ENCODE measurements around the gene RGP1.

DNA sequence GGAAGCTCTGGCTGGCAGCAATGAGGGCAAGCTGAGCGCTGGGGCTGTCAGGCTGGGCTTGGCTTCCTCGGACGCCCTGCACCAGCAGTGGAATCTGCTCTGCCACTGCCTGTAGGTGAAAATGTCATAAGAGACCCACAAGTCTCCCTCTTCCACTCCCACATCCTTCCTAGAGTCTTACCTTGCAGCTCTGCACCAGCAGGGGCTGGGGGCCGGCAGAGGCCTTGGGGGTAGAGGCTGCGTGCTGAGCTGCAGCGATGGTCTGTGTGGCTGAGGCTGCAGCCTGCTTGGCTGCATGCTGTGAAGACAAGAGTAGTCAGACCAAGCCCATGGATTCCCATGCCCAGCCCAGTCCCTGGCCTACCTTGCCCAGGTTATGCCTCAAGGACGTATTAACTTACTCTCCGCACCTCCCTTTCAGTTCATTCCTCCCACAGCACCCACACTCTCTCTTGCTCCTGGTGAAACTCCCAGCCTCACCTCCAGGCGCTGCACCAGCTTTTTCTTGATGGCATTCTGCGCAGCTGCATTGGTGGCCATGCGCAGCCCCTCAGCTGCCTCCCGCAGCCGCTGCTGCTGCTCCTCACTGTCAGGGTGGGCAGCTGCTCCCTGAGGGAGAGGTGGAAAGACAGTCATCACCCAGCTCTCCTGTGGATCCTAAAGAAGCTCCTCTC lies 34.4 kb upstream of the RGP1 start:
- no peak for TF ChIP-seq TAF1 (IDR thresholded peaks at IDR 0.05; ENCODE audit: low read depth, low read length)
- TF ChIP-seq POLR2A (IDR thresholded peaks at IDR 0.05; ENCODE audit: low read depth, low read length) = no peak
- peak; percentile 14; the same call in 1 of the 2 replicates for TF ChIP-seq POLR2AphosphoS5 (IDR thresholded peaks at IDR 0.05; ENCODE audit: low read depth, low read length)
- no peak for TF ChIP-seq SPI1 (IDR thresholded peaks at IDR 0.05; ENCODE audit: low read depth, low read length)
- TF ChIP-seq POU2F2 (IDR thresholded peaks at IDR 0.05; ENCODE audit: low read depth, low read length) = no peak
- TF ChIP-seq PAX5 (IDR thresholded peaks at IDR 0.05; ENCODE audit: insufficient read depth, low read length, severe bottlenecking) = no peak
